Heart right ventricle (tissue), 16 donors: ENCODE data around the gene PHLDB2. TPM values are rescaled to one million over a fixed set of nuclear protein-coding genes. Genes with fewer than 3 reads are reported as not detected.

Source experiments
- ATAC-seq, 8 donors: fragments of 200-7000 bp; cut with Tn5 transposase; one replicate each; pipeline ENCODE4 v1.9.1; 2020; ENCODE audit warnings: mild to moderate bottlenecking in 8 of 8, moderate library complexity in 8 of 8, moderate number of reproducible peaks in 1 of 8
- DNase-seq, 2 donors: peaks; one replicate each; pipeline ENCODE4 v3.0.0-alpha.2; 2020
- H3K27ac ChIP-seq, 10 donors: fragments of 200-600 bp; sonication (generic) in 2 of 10; one replicate each; pipeline versions ENCODE4 v1.5.0 to v1.8.0; 2020 to 2022; ENCODE audit warnings: mild to moderate bottlenecking in 3 of 10
- H3K27me3 ChIP-seq, 7 donors: fragments of 200-600 bp; one replicate each; pipeline ENCODE4 v1.8.0; 2021 to 2022; ENCODE audit warnings: mild to moderate bottlenecking in 2 of 7
- H3K36me3 ChIP-seq, 9 donors: fragments of 200-600 bp; sonication (generic) in 1 of 9; one replicate each; pipeline versions ENCODE4 v1.5.0 to v1.8.0; 2020 to 2022; ENCODE audit warnings: mild to moderate bottlenecking in 2 of 9
- H3K4me1 ChIP-seq, 9 donors: fragments of 200-600 bp; sonication (generic) in 1 of 9; one replicate each; pipeline versions ENCODE4 v1.5.0 to v1.8.0; 2020 to 2022; ENCODE audit warnings: mild to moderate bottlenecking in 4 of 9
- H3K4me3 ChIP-seq, 10 donors: fragments of 200-600 bp; sonication (generic) in 2 of 10; one replicate each; pipeline versions ENCODE4 v1.5.0 to v1.8.0; 2020 to 2022; ENCODE audit warnings: mild to moderate bottlenecking in 7 of 10, moderate library complexity in 2 of 10
- H3K9me3 ChIP-seq, 11 donors: fragments of 200-600 bp in 10 of 11; sonication (generic) in 2 of 11; one replicate each; pipeline versions ENCODE4 v1.5.0 to v1.8.0; 2013 to 2022; ENCODE audit warnings: mild to moderate bottlenecking in 2 of 11, control low read depth in 1 of 11, moderate library complexity in 1 of 11
- CTCF ChIP-seq, 9 donors: fragments of 200-600 bp; sonication (generic) in 2 of 9; IDR thresholded peaks; one replicate each; pipeline versions ENCODE4 v1.5.0 to v1.8.0; 2021 to 2022; ENCODE audit warnings: antibody characterized with exemption in 9 of 9, mild to moderate bottlenecking in 5 of 9, moderate library complexity in 1 of 9
- WGBS, 2 donors: extraction: QIAGEN DNeasy Blood & Tissue Kit; methylation state at CpG; one replicate each; pipeline ENCODE4 v1.1.7; 2013; ENCODE audit warnings: inconsistent platforms in 1 of 2; 5-methylcytosine and 5-hydroxymethylcytosine counted together
- intact Hi-C, 10 donors: fragments of 100-400 bp; cut with DNase I; formaldehyde crosslinking; loops; one replicate each; pipeline versions ENCODE4 v1.11.1 to v1.14.2; 2022
- polyA plus RNA-seq, 2 donors: library from polyadenylated mRNA; stranded (reverse); fragments of 200-250 nt; gene quantifications; one replicate each; pipeline ENCODE4 v1.2.3, GENCODE V29; 2013
- total RNA-seq, 10 donors: library from RNA; stranded (reverse); fragmentation: NEBNext Ultra II Directional in 3 of 10; extraction: Animal tissue kit (Norgen Biotek cat#: 25700) in 3 of 10; gene quantifications; one replicate each; pipeline versions ENCODE4 v1.2.1 to v1.2.4, GENCODE V29; 2021 to 2023
- donor health status: Arrhythmogenic right ventricular cardiomyopathy.
- donor health status: ischemic (EF 13 %, LVEDD 7.1; RV severe dilation, severe dysfunction).
- donor health status: healthy with polysubstance abuse.
- donor health status: DM: no; HTN: yes; CAD: no.
- donor health status: DM: no; HTN: no; CAD: no.
- donor health status: ischemic (EF 25% LVEDD 6.9; RV normal size, moderate dysfunction).
- donor health status: ischemic (EF 25% LVEDD 5.7; RV mildly dilated, moderate dysfunction).
- donor health status: healthy.
- donor health status: DM: yes; HTN: yes; CAD: no.
- donor health status: Ischemic cardiomyopathy.
- donor health status: ischemic (EF 35%, LVEDD 5.7; RV mildly dilated, moderate dysfunction).
- donor health status: nonischemic (EF 11% LVEDD 7.7; RV severe dilation, severe dysfunction).
- donor health status: DM: yes; HTN: yes; CAD: no.
- donor health status: PGD.
- donor health status: ischemic (EF 29% LVEDD 5.4; RV normal size, mild dysfunction).
- donor health status: nonischemic (EF 23%, LVEDD 6.1; RV moderate dilation, normal function).

The PHLDB2 gene
- total and polyA plus RNA-seq, 12 donors: 33.4 to 293 (median 174) TPM

- no peak overlapping the region for H3K27ac ChIP-seq
- no peak for TF ChIP-seq CTCF (IDR thresholded peaks at IDR 0.05)
- peaks cover 0 to 40% (median 9%) of the 10 kb centered on the region in 9 donors for H3K4me1 ChIP-seq
- whole genome bisulfite sequencing, 2 donors: 86 to 87% methylated on average over 3 of the region's 3 CpGs
- no peaks in the 10 kb centered on the region for H3K9me3 ChIP-seq
- H3K4me3 ChIP-seq: no peak overlapping the region
- intact Hi-C loops: no loop called here
- no peak for ATAC-seq
- no peak for DNase-seq
- no peaks in the 10 kb centered on the region for H3K27me3 ChIP-seq
- peaks cover 0 to 93% (median 13%) of the 10 kb centered on the region in 9 donors for H3K36me3 ChIP-seq
Measured at GRCh38 chr3:111956449-111956848, 97.4 kb downstream of the PHLDB2 start.

DNA sequence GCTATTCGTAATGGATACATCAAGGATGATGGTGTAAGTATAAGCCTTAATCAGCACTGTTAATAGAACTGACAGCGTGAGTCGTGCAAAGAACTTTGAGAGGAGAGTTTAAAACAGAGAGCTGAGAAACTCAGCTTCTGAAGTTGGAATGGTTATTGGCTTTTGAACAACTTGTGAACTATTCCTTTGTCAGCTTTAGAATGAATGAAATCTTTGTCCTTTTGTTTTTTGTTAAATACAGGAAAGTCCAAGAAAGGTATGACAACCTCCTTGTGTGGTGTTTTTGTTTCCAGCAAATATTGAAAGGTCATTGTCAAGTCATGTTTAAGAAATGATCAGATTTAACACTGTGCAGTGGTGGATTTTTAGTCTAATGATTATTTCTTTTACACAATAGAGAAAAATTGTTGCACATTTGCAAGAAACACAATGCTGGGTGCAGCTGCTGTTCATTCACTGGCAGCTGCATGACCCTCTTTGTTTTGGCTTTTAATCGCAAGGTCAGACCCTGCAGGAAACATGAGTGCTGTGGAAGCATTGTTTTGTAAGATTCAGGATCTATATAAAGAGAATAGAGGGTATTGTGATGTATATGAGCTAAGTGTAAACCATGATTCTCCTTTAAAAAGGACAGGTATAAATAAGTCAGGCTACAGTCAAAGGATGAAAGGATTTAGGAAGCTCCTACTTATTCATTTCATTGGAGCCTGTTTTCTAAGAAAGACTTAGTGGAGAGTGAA, 98.1 kb downstream of the PHLDB2 start:
- no peak for TF ChIP-seq CTCF (IDR thresholded peaks at IDR 0.05)
- WGBS, 2 donors: 50 to 66% methylated on average over 4 of the region's 4 CpGs
- intact Hi-C loops: no loop called here
- ATAC-seq (no peak), DNase-seq (no peak)
- Histone ChIP-seq H3K27me3 (no peaks in the 10 kb centered on the region), H3K27ac (peak overlapping the region in 1 of 10 donors; percentile 45), H3K4me1 (peaks cover 0 to 40% (median 9%) of the 10 kb centered on the region in 9 donors), H3K4me3 (no peak overlapping the region), H3K9me3 (no peaks in the 10 kb centered on the region), H3K36me3 (peaks cover 0 to 97% (median 13%) of the 10 kb centered on the region in 9 donors)

DNA sequence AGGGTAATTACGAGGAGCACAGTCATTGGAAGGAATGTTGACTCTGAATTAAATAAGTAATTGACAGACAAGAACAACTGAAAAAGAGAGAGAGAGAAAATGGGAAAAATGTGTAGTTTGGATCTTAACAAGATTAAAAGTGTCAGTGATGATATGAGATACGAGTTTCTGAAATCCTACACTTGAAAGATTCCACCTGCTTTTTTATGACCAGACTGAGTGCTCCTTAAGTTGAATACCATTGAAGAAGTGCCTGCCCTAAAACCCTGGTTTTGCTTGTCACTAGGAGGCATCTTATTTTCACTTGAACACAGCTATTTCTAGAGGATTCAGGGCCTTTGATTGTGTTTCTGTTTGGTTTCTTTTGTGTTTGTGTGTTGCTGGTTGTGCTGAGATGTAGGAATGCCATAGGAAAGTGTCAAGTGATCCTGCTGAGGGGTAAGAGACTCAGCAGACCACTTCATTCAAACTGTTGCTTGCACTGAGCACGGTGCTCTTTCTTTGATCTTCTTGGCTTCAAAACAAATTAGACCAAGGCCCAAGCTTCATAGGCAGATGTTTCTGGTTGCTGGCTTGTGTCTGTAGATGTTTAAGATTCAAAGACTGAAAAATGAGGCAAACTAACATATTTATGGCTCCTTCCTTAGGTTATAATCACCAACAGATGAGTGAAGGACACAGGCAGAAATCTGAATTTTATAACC, 102.5 kb downstream of the PHLDB2 start:
- ATAC-seq (no peak), DNase-seq (no peak)
- WGBS, 2 donors: 67 to 70% methylated on average over 3 of the region's 3 CpGs
- H3K27me3 ChIP-seq: no peaks in the 10 kb centered on the region
- no peak for TF ChIP-seq CTCF (IDR thresholded peaks at IDR 0.05)
- H3K4me3 ChIP-seq: no peak overlapping the region
- intact Hi-C loops: loop anchor here in 3 of 10 donors (10.0 kb wide), 2 partner anchors 47 to 97 kb away; no protein-coding TSS in a partner anchor
- peaks cover 0 to 90% (median 10%) of the 10 kb centered on the region in 9 donors for H3K36me3 ChIP-seq
- H3K9me3 ChIP-seq: no peaks in the 10 kb centered on the region
- H3K4me1 ChIP-seq: peaks cover 0 to 22% (median 10%) of the 10 kb centered on the region in 9 donors
- peak overlapping the region in 1 of 10 donors; percentile 27 for H3K27ac ChIP-seq

GRCh38 chr3:111963424-111963823, 104.4 kb downstream of the PHLDB2 start:
- no peak for DNase-seq
- Histone ChIP-seq H3K9me3 (no peaks in the 10 kb centered on the region), H3K27ac (peak overlapping the region in 1 of 10 donors; percentile 7), H3K27me3 (no peaks in the 10 kb centered on the region), H3K4me3 (no peak overlapping the region), H3K4me1 (peaks cover 0 to 26% (median 17%) of the 10 kb centered on the region in 9 donors), H3K36me3 (peaks cover 0 to 86% (median 10%) of the 10 kb centered on the region in 9 donors)
- no peak for TF ChIP-seq CTCF (IDR thresholded peaks at IDR 0.05)
- WGBS, 2 donors: 75 to 79% methylated on average over 1 of the region's 1 CpG
- intact Hi-C loops: loop anchor here in 3 of 10 donors (10.0 kb wide), 2 partner anchors 49 to 99 kb away; no protein-coding TSS in a partner anchor
- ATAC-seq: no peak
